Measurements from ENCODE around the gene GPX6.
"Not testable (repeated sequence)": the region's sequence is repeated elsewhere in the genome, so short reads cannot be mapped to it uniquely, and the experiment has no call there.

Gene GPX6

DNA sequence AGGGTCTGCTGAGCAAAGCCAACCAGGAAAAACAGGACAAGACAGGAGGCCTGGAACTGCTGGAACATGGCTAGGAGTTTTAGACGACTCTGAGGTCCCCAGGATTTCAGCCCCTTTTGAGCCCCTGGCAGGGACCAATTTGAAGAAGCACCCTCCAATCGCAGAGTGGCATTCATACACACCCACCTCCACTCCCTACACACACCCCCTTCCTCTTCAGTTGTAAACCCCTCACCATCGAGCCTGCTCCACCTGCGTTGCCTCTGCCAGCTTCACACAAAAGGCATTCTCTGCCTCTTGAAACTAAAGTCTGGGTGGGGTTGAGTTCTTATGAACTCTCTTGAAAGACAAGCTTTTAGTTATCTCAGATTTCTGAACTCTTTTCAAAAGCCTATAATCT, at the start of gene GPX6:
GPX6 (minus strand) TSS at position 118 of the 400 bp plus-strand sequence; CDS start at position 68, 50 bp downstream.
- no peak for DNase-seq

GRCh38 chr6:28563430-28564095, 48.0 kb upstream of the GPX6 start:
- no peak for DNase-seq

GRCh38 chr6:28558629-28559028, 43.0 kb upstream of the GPX6 start:
- DNase-seq: no peak

DNA sequence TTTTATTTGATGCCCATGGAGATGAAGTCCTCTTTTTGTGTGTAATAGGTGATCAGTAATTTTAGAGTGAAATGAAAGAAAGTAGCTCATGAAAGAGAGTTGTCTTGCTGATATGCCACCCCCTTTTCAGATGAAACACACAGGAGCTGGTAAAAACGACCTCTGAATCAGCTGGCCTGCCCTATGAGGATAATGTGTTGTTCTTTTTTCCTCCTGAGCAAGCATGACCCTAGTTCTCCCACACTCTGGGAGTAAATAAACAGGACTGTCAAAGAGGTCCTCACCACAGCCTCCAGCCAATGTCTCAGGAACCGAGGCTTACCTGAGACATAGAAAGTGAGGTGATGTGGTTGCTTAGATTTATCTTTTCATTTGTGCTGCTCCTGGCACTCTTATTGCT, 39.5 kb upstream of the GPX6 start:
- DNase-seq: no peak

- no peak for DNase-seq
These were observed 38.6 kb upstream of the GPX6 start for GRCh38 chr6:28553986-28554881.

GRCh38 chr6:28553384-28553985, 37.9 kb upstream of the GPX6 start:
- DNase-seq: no peak

DNA sequence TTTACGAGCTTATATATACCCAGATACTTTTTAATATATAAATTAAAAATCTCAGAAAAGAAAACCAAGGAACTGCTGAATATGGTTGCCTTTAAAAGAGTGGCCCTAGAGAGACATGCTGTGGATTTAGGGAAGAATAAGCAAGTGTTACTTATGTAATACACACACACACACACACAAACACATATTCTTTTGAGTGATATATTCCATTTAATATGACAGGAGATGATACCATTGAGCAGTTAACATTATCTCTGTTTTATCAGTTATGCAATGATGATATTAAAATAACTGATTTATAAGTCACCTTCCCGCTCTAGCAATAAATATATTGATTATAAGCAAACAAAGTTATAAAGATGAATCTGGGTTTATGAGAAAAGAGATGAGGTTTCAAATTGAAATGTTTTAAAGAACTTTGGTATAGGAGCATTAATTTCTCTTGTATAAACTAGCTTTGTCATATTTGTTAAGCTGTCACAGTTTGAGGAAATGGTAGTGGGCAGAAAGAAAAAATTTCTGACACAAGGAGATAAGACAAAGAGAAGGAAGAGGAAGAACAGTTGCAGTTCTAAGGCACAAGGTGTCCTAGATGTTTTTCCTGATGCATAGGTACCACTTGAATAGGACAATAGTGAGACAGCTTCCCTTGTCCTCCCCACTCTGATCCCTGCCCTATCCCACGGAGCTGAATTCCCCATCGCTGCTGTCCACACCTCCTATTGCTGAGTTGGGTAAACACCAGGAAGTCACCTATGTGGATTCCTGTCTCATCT, 36.5 kb upstream of the GPX6 start:
- DNase-seq: no peak

GRCh38 chr6:28547003-28547402, 31.4 kb upstream of the GPX6 start:
- DNase-seq: not testable (repeated sequence)

DNA sequence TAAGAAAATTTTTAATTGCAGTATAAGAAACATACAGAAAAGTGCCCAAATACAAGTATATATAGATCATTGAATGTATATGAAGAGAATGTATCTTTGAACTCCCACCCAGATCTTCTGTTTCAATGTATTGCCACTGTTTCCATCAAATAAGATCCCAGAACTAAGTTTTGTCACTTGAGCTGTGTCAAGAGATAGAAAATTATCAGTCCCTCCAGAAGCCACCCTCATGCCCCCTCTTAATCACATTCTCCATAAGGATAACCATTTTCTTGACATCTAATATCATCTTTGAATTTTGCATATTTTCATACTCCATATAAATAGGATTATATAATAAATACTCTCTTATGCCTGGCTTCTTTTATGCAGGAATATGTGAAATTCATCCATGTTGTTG, 30.4 kb upstream of the GPX6 start:
- no peak for DNase-seq

DNA sequence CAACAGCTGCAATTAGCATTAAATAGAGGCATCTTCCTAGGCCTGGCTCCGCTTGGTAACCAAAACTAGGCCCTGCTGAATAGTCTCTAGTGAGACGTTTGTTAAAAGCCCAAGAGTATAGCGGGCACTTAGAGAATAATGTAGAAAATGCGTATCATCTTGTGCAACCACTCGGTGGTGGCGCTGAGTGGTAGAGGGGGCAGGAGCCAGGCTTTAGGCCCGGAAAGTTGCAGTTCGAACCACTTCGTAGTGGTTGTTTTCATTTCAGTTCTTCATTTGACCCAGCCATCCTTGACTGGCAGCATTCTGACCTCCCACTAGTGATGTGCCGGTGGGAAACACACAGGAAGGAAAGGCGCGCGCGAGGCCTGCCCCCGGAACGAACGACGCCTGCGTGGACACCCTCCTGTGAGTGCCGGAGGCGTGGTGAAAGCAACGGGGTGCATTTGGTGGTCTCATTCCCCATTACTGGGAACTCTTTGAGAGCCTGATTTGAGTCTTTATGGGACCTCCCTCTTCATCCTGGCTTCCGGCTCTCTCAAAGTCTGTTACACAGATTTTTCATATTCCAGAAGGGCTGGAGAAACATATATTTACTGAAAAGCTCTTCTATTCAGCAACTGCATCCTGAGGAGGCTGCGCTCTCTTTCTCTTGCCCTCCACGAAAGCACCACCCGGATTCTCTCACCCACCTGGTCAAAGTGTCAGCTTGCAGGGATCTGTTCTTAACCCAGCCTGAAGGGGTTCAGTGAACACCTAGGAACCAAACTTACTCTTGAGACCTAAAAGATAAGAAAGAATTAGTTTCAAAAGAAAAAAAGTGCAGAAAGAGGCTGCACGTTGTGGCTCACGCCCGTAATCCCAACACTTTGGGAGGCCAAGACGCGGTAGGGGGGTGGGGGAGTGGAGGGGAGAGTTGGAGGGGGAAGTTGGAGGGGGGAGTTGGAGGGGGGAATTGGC, 28.3 kb upstream of the GPX6 start:
- no peak for DNase-seq

DNA sequence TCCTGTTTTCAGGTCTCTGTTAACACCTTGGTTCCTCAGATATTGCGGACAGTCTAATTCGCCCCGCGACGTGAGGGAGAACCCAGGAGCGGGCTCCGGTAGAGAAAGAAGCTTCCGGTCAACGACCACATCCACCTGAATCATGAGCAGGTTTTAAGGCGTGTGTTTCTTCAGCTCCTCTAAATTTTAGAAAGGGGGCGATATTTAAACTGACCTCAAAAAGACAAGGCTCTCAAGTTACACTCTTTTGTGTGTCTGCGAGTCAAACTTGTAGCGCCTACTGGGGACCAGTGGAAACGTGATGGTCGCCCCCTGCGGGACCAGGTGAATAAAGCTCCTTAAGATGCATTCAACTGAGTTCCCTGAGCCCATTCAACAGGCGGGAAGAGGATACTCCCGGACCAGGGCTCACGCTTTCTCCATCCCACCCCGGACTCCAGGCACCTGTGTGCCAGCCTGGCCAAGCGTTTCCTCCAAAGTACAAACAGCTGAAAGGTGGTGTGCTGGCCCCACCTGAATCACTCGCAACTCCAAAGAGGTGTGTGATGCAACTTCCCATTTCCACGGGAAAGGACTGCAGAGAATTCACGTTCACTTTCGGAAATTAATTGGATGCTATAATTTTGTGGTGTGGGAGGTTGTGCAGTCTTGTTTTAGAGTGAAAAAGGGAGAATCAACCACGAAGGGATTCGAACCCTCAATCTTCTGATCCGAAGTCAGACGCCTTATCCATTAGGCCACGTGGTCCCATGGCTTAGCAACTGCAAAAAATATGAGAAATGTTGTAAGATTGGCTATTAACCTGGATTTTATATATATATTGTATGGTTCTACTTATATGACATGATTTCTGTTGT, 27.1 kb upstream of the GPX6 start:
- DNase-seq: no peak

DNA sequence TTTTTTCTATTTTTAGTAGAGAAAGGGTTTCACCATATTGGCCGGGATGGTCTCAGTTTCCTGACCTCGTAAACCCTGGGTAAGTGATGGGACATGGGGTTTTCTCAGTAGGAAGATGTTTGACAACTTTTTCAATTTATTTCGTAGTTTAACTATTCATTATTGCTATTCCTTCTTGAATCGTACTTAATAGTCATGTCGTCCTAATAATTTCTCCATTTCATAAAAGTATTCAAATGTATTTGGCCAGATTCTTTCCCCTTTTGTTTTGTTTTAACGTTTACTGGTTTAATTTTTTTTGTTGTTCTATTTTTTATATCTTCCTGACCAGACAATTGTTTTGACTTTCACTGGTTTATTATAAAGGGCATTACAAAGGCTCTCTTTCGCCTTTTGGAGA, 26.4 kb upstream of the GPX6 start:
- DNase-seq: no peak

DNA sequence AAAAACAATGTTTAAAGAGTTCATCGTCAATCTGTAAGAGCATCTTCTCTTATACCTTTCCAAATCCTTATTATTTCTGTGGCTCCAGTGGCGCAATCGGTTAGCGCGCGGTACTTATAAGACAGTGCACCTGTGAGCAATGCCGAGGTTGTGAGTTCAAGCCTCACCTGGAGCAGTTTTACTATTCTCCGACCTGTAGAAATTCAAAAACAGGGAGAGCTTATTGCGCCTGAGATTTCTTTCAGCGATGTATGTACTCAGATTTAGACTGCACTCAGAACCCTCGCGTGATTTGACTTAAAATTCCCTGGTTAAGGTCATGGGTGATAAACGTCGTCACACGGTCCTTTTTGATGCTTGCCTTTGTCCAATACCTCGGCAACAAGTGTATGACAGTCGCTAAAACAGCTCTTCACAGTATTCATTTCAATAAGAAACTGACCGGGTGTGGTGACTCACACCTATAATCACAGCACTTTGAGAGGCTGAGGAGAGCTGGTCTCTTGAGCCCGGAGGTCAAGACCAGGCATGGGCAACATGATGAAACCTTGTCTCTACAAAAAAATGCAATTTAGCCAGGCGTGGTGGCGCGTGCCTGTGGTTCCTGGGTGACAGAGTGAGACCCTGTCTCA, 22.0 kb upstream of the GPX6 start:
- DNase-seq: no peak

- DNase-seq: no peak
These were observed 21.5 kb upstream of the GPX6 start for GRCh38 chr6:28537065-28537464.

GRCh38 chr6:28534875-28535274, 19.3 kb upstream of the GPX6 start:
- DNase-seq: no peak

DNA sequence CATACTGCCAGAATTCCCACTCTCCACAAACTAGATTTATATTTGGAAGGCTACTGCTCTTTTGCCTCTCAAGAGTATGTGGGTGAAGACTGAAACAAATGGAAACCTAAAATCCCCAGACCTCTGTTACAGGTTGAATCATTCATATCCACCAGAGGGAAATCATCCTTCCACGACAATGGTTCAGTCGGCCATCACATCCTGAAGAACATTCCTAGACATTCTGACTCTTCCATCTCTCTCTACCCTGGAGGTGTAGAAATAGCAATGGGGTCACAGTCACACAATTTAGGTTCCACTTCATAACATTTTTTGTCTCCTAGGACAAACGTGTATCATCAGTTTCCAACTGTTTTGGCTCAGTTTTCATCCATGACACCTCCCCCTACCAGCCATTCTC, 18.7 kb upstream of the GPX6 start:
- no peak for DNase-seq

DNA sequence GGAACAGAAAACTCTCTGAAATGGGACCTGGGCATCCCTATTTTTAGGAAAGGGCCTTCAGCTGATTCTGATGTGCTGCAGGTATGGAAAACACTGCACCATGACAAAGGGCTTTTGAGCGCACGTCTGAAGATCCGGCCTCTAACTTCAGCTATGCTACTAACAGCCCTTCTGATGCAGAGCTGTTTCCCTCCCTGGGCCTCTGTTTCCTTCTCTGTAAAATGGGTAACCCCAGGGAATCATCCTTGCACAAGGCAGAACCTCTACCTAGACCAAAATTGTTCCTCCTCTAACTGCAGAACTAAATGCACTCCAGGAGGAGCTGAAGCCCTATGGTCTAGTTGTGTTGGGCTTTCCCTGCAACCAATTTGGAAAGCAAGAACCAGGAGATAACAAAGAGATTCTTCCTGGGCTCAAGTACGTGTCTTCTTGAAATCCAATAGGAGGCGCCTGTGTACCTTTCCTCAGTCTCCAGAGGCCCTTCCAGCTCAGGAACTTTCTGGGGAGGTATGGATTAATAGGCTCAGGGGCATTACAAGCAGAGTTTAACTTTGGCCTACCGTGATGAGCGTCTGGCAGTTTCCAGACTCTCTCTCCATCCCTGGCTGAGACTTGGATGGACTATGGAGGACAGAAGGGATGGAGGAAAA, 16.0 kb upstream of the GPX6 start:
- DNase-seq: no peak

DNA sequence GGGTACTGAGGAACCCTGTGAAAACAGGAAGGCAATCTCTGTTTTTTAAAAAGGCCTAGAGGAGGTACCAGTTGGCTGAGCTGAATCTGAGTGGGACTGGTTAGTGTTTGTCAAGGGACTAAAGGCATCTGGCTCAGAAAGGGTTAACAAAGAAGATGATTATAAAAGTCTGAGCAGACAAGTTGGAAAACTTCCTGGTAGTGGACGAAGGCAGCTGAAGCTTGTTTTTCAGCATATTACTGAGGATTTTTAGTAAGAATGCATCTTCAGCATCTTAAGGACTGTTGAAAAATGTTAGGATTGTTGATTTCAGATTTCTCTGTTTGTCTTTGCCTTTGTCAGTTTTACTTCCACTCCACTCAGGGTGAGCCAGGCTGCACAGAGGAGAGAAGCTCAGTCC, 15.2 kb upstream of the GPX6 start:
- no peak for DNase-seq

- DNase-seq: no peak
These were observed 10.0 kb upstream of the GPX6 start, which contains the start of gene GPX5 for GRCh38 chr6:28525496-28526039. TSS of gene GPX5 (plus strand) at chr6:28525881. CDS start at chr6:28526014, 133 bp downstream.

GRCh38 chr6:28523241-28523622, 7.6 kb upstream of the GPX6 start:
- no peak for DNase-seq

All from SIG-M5 (cell line).